CD4-positive, alpha-beta T cell treated with Interleukin-6 at 100 ng/mL for 8 hours (primary cell): ENCODE data around the gene IFT20.
A peak's percentile ranks its signal among the peaks of the same experiment; 100 is the strongest.

Experiments used
- DNase-seq: peaks from one replicate; pipeline ENCODE4 v3.0.0-alpha.2; 2020; ENCODE audit warnings: mixed read lengths, low spot score

The IFT20 gene

GRCh38 chr17:28334666-28335200 is 539 bp downstream of the IFT20 start:
- no peak for DNase-seq

GRCh38 chr17:28334171-28334570 is 1.1 kb downstream of the IFT20 start:
- DNase-seq = no peak

- no peak for DNase-seq
Measured at GRCh38 chr17:28333083-28333746, 2.1 kb downstream of the IFT20 start.

- no peak for DNase-seq
Measured at GRCh38 chr17:28331891-28332420, 3.3 kb downstream of the IFT20 start.

- no peak for DNase-seq
Measured at GRCh38 chr17:28330671-28331070, 4.6 kb downstream of the IFT20 start.

GRCh38 chr17:28328325-28328724 is 6.9 kb downstream of the IFT20 start:
- DNase-seq = no peak

- no peak for DNase-seq
Measured at GRCh38 chr17:28327709-28328108, 7.6 kb downstream of the IFT20 start.

GRCh38 chr17:28327031-28327607 is 8.2 kb downstream of the IFT20 start:
- no peak for DNase-seq

- no peak for DNase-seq
Measured at GRCh38 chr17:28326114-28326513, 9.2 kb downstream of the IFT20 start.

GRCh38 chr17:28325211-28325610 is 10.1 kb downstream of the IFT20 start:
- no peak for DNase-seq

GRCh38 chr17:28324781-28325180 is 10.5 kb downstream of the IFT20 start:
- DNase-seq = no peak

GRCh38 chr17:28324267-28324745 is 11.0 kb downstream of the IFT20 start:
- DNase-seq = no peak

- no peak for DNase-seq
Measured at GRCh38 chr17:28320215-28321061, 14.8 kb downstream of the IFT20 start.

- DNase-seq = no peak
Measured at GRCh38 chr17:28319598-28319935, 15.7 kb downstream of the IFT20 start.

GRCh38 chr17:28318759-28319597 is 16.3 kb downstream of the IFT20 start, which contains the start of gene TMEM97:
Gene TMEM97, plus strand, starts transcription at chr17:28319200. Its CDS starts 40 bp downstream, at chr17:28319240.
- peak; percentile 94 for DNase-seq

GRCh38 chr17:28317966-28318758 is 17.1 kb downstream of the IFT20 start:
- no peak for DNase-seq

GRCh38 chr17:28317099-28317965 is 17.9 kb downstream of the IFT20 start:
- no peak for DNase-seq

GRCh38 chr17:28315846-28316705 is 19.2 kb downstream of the IFT20 start:
- DNase-seq = no peak

- no peak for DNase-seq
Measured at GRCh38 chr17:28313841-28314240, 21.4 kb downstream of the IFT20 start.
